Neural cell (in vitro differentiated cells): ENCODE data around the gene SLC27A2.

Experiments
- EZH2 ChIP-seq: fragments of 200-600, 300-800 bp; shearing (Covaris generic), sonication (generic); IDR thresholded peaks from 2 replicates; pipeline ENCODE4 v1.6.1; 2014; ENCODE audit warnings: antibody characterized with exemption, low read length, borderline replicate concordance, mild to moderate bottlenecking; ENCODE audit not compliant: insufficient read depth, poor library complexity, severe bottlenecking
- TF ChIP-seq, protein P1 (sequence below): fragments of 450-650 bp; IDR thresholded peaks from 2 replicates; pipeline ENCODE4 v1.5.1; 2014; ENCODE audit warnings: antibody characterized with exemption, mild to moderate bottlenecking, moderate library complexity; ENCODE audit not compliant: poor library complexity, severe bottlenecking

- no peak for TF ChIP-seq EZH2
- TF ChIP-seq, protein P1, sequence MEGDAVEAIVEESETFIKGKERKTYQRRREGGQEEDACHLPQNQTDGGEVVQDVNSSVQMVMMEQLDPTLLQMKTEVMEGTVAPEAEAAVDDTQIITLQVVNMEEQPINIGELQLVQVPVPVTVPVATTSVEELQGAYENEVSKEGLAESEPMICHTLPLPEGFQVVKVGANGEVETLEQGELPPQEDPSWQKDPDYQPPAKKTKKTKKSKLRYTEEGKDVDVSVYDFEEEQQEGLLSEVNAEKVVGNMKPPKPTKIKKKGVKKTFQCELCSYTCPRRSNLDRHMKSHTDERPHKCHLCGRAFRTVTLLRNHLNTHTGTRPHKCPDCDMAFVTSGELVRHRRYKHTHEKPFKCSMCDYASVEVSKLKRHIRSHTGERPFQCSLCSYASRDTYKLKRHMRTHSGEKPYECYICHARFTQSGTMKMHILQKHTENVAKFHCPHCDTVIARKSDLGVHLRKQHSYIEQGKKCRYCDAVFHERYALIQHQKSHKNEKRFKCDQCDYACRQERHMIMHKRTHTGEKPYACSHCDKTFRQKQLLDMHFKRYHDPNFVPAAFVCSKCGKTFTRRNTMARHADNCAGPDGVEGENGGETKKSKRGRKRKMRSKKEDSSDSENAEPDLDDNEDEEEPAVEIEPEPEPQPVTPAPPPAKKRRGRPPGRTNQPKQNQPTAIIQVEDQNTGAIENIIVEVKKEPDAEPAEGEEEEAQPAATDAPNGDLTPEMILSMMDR: no peak
These were observed 36.3 kb downstream of the SLC27A2 start for GRCh38 chr15:50218291-50218690.
